K562 (cell line): ENCODE data around the gene HOXD13. TPM values are rescaled to one million over a fixed set of nuclear protein-coding genes. Genes with fewer than 3 reads are reported as not detected.
A peak's percentile ranks its signal among the peaks of the same experiment; 100 is the strongest.

ENCODE experiments used
- ATF7 ChIP-seq: fragments of 450-650 bp; IDR thresholded peaks from 2 replicates; pipeline ENCODE4 v1.7.1; 2014; ENCODE audit warnings: mild to moderate bottlenecking, moderate library complexity
- BCOR ChIP-seq: fragments of 450-650 bp; IDR thresholded peaks from 2 replicates; pipeline ENCODE4 v1.6.1; 2016
- DACH1 ChIP-seq: fragments of 450-650 bp; IDR thresholded peaks from 2 replicates; pipeline ENCODE4 v1.6.1; 2018; ENCODE audit not compliant: partially characterized antibody
- DIDO1 ChIP-seq: fragments of 450-650 bp; IDR thresholded peaks from 2 replicates; pipeline ENCODE4 v1.6.1; 2016; ENCODE audit warnings: low read depth, missing biosample characterization, missing genetic modification characterization
- EGR1 ChIP-seq: fragments of 450-650 bp; conservative IDR thresholded peaks from 2 replicates; pipeline ENCODE4 v1.6.1; 2017; ENCODE audit warnings: mild to moderate bottlenecking
- ETV5 ChIP-seq: sonication (generic); formaldehyde crosslinking; IDR thresholded peaks from 2 replicates; pipeline ENCODE4 v1.4.0; 2020; ENCODE audit warnings: low read depth, mild to moderate bottlenecking, missing genetic modification reagents
- FOXA3 ChIP-seq, 2 experiments: fragments of 450-650 bp in 1 of 2; sonication (generic) in 1 of 2; formaldehyde crosslinking; IDR thresholded peaks in 1 of 2; conservative IDR thresholded peaks in 1 of 2; 2 replicates each; pipeline versions ENCODE4 v1.4.0 to v1.8.0; 2020 to 2022; ENCODE audit warnings: mild to moderate bottlenecking in 2 of 2, missing genetic modification reagents in 1 of 2
- FOXP1 ChIP-seq: sonication (generic); formaldehyde crosslinking; IDR thresholded peaks from 2 replicates; pipeline ENCODE4 v1.8.0; 2022; ENCODE audit warnings: mild to moderate bottlenecking, missing genetic modification reagents
- GABPA ChIP-seq: fragments of 200-800 bp; sonication (Bioruptor generic); conservative IDR thresholded peaks from 2 replicates; pipeline ENCODE4 v1.6.1; 2016; ENCODE audit warnings: low read depth, missing genetic modification characterization, missing compliant biosample characterization
- KDM2B ChIP-seq: fragments of 250-450 bp; sonication (Bioruptor Pico); IDR thresholded peaks from 2 replicates; pipeline ENCODE4 v1.8.0; 2021; ENCODE audit warnings: mild to moderate bottlenecking, moderate library complexity
- NRF1 ChIP-seq, 2 experiments: fragments of 450-650 bp; IDR thresholded peaks in 1 of 2; conservative IDR thresholded peaks in 1 of 2; 2 replicates each; pipeline ENCODE4 v1.6.1; 2014; ENCODE audit warnings: mild to moderate bottlenecking in 2 of 2
- PHF8 ChIP-seq: fragments of 200-600 bp; sonication (generic); IDR thresholded peaks from 2 replicates; pipeline ENCODE4 v1.6.1; 2012; ENCODE audit warnings: mixed run types, mild to moderate bottlenecking, inconsistent platforms, low read length, moderate library complexity, borderline replicate concordance
- RB1 ChIP-seq: fragments of 450-650 bp; IDR thresholded peaks from 2 replicates; pipeline ENCODE4 v1.6.1; 2017; ENCODE audit warnings: low read depth, mild to moderate bottlenecking
- ZNF24 ChIP-seq: fragments of 450-650 bp; IDR thresholded peaks from 2 replicates; pipeline ENCODE4 v1.6.1; 2016
- ZNF436 ChIP-seq: fragments of 250-450, 450-650 bp; sonication (Bioruptor Pico); formaldehyde crosslinking; IDR thresholded peaks from 2 replicates; pipeline ENCODE4 v1.7.0; 2020; ENCODE audit warnings: mild to moderate bottlenecking
- polyA plus RNA-seq, 8 experiments: library from polyadenylated mRNA; depleted of rRNA in 4 of 8; stranded (reverse) in 5 of 8; unstranded in 3 of 8; fragments of >200 nt; fragmentation: Nextera tagmentation in 2 of 8; fragmentation: Illumina TruSeq in 1 of 8; extraction: Ambion mirVana in 2 of 8; extraction: Trizol in 1 of 8; gene quantifications; 2 replicates each; pipeline versions ENCODE4 v1.2.1 to v1.2.3, GENCODE V29; 2011 to 2014; ENCODE audit warnings: inconsistent platforms in 1 of 8, missing spikeins in 1 of 8
- total RNA-seq, 7 experiments: library from RNA; depleted of rRNA in 6 of 7; stranded (reverse); fragments of >200 nt in 6 of 7; fragmentation: Illumina TruSeq in 2 of 7; extraction: Trizol in 2 of 7; gene quantifications; 2 replicates each; pipeline versions ENCODE4 v1.2.1 to v1.2.3, GENCODE V29; 2011 to 2021; ENCODE audit warnings: low replicate concordance in 1 of 7
- TF ChIP-seq, protein P1 (sequence below): sonication (generic); formaldehyde crosslinking; IDR thresholded peaks from 2 replicates; pipeline ENCODE4 v1.8.0; 2023; ENCODE audit warnings: missing genetic modification reagents, mild to moderate bottlenecking, borderline replicate concordance
- TF ChIP-seq, protein P2 (sequence below): sonication (generic); formaldehyde crosslinking; IDR thresholded peaks from 2 replicates; pipeline ENCODE4 v1.8.1; 2023; ENCODE audit warnings: mild to moderate bottlenecking, missing genetic modification reagents
- TF ChIP-seq, protein P3 (sequence below): sonication (generic); formaldehyde crosslinking; IDR thresholded peaks from 2 replicates; pipeline ENCODE4 v1.8.0; 2022; ENCODE audit warnings: missing genetic modification reagents, mild to moderate bottlenecking, borderline replicate concordance
- TF ChIP-seq, protein P4 (sequence below): sonication (generic); formaldehyde crosslinking; IDR thresholded peaks from 2 replicates; pipeline ENCODE4 v1.9.0; 2022; ENCODE audit warnings: mild to moderate bottlenecking, missing genetic modification reagents

The HOXD13 gene
- total and polyA plus RNA-seq, 9 of the 15 experiments (the other 6 are each of a cell fraction or from before 2014, with no cell fraction given), result 0.03 to 0.04 TPM; not detected in 7

DNA sequence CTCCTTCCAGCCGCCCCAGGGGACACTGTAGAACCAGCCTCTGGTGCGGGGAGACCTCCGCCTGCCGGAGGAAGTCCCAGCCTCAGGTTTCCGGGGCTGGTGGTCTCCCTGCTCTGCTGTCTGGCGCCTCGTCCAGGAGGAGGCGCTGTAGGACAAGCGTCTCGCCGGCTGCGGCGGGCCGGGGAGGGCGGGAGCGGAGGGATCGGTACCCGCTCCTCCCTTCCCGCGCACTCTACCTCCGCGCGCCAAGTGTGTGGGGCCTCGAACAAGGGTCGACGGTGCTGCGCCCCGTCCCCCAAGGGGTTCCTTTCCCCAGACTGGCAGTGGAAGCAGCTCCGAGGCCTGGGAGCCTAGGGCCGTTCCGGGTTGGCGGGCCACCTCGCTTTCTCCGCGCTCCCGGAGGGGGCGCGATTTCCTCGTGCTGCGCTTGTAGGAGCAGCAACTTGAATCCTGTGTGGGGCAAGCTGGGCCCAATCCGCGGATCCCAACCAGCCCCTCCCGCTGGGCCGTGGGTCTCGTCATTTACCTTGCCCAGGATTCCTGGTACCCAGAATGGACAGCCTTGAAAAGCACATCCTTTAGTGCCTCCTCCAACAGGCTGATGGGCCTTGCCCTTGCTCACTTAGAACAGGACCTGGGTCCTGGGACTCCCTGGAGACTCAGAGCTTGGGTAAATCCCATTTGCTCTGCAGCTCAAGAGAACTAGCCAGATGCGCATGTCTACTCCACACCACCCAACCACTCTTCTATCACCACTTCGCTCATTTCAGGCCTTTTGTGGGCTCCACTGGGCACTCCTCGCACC lies 48.2 kb downstream of the HOXD13 start (continued):
- TF ChIP-seq, protein P1, sequence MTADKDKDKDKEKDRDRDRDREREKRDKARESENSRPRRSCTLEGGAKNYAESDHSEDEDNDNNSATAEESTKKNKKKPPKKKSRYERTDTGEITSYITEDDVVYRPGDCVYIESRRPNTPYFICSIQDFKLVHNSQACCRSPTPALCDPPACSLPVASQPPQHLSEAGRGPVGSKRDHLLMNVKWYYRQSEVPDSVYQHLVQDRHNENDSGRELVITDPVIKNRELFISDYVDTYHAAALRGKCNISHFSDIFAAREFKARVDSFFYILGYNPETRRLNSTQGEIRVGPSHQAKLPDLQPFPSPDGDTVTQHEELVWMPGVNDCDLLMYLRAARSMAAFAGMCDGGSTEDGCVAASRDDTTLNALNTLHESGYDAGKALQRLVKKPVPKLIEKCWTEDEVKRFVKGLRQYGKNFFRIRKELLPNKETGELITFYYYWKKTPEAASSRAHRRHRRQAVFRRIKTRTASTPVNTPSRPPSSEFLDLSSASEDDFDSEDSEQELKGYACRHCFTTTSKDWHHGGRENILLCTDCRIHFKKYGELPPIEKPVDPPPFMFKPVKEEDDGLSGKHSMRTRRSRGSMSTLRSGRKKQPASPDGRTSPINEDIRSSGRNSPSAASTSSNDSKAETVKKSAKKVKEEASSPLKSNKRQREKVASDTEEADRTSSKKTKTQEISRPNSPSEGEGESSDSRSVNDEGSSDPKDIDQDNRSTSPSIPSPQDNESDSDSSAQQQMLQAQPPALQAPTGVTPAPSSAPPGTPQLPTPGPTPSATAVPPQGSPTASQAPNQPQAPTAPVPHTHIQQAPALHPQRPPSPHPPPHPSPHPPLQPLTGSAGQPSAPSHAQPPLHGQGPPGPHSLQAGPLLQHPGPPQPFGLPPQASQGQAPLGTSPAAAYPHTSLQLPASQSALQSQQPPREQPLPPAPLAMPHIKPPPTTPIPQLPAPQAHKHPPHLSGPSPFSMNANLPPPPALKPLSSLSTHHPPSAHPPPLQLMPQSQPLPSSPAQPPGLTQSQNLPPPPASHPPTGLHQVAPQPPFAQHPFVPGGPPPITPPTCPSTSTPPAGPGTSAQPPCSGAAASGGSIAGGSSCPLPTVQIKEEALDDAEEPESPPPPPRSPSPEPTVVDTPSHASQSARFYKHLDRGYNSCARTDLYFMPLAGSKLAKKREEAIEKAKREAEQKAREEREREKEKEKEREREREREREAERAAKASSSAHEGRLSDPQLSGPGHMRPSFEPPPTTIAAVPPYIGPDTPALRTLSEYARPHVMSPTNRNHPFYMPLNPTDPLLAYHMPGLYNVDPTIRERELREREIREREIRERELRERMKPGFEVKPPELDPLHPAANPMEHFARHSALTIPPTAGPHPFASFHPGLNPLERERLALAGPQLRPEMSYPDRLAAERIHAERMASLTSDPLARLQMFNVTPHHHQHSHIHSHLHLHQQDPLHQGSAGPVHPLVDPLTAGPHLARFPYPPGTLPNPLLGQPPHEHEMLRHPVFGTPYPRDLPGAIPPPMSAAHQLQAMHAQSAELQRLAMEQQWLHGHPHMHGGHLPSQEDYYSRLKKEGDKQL (CRISPR knock-in tag), result no peak
- peak; percentile 62; the same call in 1 of the 2 replicates for TF ChIP-seq ATF7
- TF ChIP-seq KDM2B (CRISPR knock-in tag), result no peak
- peak; percentile 8; the same call in 1 of the 2 replicates for TF ChIP-seq PHF8
- TF ChIP-seq, protein P2, sequence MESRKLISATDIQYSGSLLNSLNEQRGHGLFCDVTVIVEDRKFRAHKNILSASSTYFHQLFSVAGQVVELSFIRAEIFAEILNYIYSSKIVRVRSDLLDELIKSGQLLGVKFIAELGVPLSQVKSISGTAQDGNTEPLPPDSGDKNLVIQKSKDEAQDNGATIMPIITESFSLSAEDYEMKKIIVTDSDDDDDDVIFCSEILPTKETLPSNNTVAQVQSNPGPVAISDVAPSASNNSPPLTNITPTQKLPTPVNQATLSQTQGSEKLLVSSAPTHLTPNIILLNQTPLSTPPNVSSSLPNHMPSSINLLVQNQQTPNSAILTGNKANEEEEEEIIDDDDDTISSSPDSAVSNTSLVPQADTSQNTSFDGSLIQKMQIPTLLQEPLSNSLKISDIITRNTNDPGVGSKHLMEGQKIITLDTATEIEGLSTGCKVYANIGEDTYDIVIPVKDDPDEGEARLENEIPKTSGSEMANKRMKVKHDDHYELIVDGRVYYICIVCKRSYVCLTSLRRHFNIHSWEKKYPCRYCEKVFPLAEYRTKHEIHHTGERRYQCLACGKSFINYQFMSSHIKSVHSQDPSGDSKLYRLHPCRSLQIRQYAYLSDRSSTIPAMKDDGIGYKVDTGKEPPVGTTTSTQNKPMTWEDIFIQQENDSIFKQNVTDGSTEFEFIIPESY (CRISPR knock-in tag), result 0 out of 2 replicates have a peak, but pooled peaks have one; percentile 36
- TF ChIP-seq, protein P3, sequence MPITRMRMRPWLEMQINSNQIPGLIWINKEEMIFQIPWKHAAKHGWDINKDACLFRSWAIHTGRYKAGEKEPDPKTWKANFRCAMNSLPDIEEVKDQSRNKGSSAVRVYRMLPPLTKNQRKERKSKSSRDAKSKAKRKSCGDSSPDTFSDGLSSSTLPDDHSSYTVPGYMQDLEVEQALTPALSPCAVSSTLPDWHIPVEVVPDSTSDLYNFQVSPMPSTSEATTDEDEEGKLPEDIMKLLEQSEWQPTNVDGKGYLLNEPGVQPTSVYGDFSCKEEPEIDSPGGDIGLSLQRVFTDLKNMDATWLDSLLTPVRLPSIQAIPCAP (CRISPR knock-in tag), result no peak
- no peak for TF ChIP-seq DACH1
- 0 out of 2 replicates have a peak, but pooled peaks have one; percentile 18 for TF ChIP-seq ZNF24
- no peak for TF ChIP-seq ZNF436 (CRISPR knock-in tag)
- TF ChIP-seq GABPA, result peak; percentile 45; the same call in 1 of the 2 replicates
- TF ChIP-seq RB1, result peak; percentile 97
- no peak for TF ChIP-seq EGR1
- peak; percentile 24 to 25; a peak in 1 of 4 replicates for TF ChIP-seq NRF1 (conservative IDR thresholded peaks at IDR 0.05 in 1 of 2, IDR thresholded peaks at IDR 0.05 in 1 of 2)
- TF ChIP-seq FOXA3 (CRISPR knock-in tag; conservative IDR thresholded peaks at IDR 0.05 in 1 of 2, IDR thresholded peaks at IDR 0.05 in 1 of 2), result no peak
- TF ChIP-seq BCOR, result peak; percentile 59
- TF ChIP-seq, protein P4, sequence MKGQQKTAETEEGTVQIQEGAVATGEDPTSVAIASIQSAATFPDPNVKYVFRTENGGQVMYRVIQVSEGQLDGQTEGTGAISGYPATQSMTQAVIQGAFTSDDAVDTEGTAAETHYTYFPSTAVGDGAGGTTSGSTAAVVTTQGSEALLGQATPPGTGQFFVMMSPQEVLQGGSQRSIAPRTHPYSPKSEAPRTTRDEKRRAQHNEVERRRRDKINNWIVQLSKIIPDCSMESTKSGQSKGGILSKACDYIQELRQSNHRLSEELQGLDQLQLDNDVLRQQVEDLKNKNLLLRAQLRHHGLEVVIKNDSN (CRISPR knock-in tag), result no peak
- TF ChIP-seq DIDO1 (tag), result no peak
- peak; percentile 68; the same call in 1 of the 2 replicates for TF ChIP-seq FOXP1 (CRISPR knock-in tag)
- no peak for TF ChIP-seq ETV5
